ELR (cell line): ENCODE results near the gene OLFML2B.

ENCODE experiments used
- DNase-seq: peaks from one replicate; pipeline ENCODE4 v3.0.0-alpha.2; 2015; ENCODE audit warnings: low read depth

The OLFML2B gene

DNA sequence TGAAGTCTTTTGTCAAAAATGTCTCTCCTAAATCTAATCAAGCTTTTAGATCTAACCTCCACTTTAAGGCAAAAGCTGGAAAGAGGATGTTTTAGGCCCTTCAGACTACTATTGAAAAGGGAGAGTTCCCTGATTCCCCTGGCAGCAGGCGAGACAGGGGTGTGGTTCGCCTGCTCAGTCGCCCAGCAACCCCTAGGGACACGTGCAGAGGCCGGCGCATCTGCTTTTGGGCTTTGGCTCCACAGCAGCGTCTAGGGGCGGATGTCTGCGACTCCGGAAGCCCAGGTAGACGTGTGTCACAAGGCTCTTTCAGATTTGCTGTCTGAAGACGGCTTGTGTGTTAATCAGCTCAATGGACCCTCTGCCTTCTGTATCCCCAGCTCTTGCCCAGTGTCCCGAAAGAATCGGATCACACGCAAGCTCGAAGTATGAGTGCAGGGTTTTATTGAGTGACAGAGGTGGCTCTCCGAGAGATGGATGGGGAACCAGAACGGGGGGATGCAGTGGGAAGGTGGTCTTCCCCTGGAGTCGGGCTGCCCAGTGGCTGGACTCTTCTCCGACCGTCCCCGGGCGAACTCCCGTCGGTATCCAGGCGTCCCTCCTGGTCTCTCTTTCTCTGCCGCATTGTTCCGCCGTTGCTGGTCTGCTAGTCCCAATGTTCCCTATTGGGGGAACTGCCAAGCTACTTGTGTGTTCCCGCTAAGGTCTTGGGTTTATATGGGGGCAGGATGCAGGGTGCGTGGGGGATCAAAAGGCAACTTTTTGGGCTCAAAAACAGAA, 45.5 kb downstream of the OLFML2B start:
- no peak for DNase-seq

DNA sequence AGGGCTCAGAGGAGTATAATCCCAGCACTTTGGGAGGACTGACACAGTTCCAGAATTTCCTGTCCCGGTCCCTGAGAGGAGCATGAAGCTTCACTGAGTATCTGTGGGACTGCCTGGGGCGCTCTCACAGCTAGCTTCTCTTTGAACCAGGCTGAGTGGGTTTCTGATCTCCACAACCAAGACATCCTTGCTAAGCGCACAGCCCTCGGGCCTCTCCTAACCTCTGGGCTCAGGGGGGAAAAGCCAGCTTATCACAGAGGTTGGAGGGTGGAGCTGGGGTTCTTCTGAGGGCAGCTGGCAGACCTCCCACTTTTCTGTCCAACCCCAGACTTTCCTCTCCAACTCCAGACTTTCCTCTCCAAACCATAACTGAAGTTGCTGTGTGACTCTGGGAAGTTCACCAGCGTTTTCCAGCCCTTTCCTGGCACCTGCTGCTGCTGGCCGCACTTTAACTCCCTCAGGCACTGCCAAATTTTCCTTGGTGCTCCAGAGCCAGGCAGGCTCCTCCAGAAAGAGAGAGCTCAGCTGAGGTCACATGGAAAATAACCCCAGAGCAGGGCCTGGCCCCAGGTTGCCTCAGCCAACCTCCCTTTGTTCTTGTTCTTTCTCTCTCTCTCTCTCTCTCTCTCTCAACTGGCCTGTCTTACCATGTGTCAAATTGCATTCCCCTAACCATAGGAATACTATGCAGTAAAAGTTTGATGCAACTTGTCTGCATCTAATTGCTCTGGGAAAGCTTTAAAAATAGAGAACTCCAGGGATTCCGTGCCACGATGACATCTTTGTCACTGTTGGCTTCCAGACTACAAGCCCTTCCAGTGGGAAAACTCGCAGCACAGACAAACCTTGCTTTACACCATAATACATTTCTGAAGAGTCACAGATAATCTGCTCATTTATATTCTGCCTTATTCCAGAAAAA, 49.5 kb downstream of the OLFML2B start:
- no peak for DNase-seq

DNA sequence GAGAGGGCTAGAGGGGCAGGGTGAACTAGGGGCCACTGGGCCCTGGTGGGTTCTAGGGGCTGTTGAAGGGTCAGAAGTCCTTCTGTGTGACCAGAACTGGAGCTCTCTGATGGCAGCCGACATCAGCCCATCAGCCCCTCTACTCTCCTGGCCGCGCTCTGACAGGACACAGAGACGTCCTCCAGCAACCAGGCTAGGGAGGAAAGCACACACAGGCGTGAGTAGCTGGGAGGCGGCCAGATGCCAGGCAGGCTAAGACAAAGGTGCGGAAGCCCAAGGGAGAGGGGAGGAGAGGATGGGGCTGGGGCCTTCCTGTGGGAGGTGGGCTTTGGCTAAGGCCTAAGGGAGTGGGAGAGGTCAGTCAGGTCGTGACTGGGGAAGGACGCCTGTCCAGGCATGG, 50.8 kb downstream of the OLFML2B start:
- no peak for DNase-seq

DNA sequence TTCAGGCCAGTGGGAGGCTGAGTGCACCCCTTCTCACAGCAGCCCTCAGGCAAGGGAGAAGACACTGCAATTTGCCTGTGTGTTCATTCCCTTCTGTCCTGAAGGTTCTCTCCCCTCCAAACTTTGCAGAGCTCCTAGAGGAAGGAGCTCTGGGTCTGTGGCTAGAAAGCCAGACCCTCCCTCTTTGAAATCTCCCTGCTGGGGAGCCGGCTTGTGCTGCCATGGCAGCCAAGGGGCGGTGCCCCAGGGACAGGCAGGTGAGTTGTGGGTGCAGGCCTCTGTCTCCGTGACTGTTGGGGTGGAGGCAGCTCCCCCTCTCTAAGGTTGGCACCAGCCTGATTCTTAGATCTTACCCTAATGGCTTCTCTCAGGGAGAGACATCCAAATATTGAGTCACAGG, 53.0 kb downstream of the OLFML2B start:
- DNase-seq = no peak

DNA sequence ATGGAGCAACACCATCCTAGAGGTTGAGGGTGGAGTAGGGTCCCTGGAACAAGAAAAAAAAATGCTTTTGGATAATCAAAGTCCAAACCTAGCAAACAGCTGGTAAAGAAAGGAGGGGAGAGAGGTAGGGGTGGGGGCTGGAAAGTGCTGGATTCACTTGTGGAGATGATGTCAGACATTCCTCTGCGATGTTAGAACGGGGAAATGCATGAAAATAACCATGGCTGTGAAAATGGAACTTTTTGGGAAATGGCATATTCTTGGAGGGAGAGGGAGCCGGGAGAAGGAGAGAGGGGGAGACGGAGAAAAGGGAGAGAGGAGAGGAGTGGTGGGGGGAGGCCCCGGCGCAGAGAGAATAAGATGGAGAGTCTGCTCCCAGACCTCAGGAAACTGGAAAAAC, 53.6 kb downstream of the OLFML2B start:
- DNase-seq = no peak

- DNase-seq = no peak
Observed at GRCh38 chr1:161966067-161966466, 57.6 kb downstream of the OLFML2B start.

DNA sequence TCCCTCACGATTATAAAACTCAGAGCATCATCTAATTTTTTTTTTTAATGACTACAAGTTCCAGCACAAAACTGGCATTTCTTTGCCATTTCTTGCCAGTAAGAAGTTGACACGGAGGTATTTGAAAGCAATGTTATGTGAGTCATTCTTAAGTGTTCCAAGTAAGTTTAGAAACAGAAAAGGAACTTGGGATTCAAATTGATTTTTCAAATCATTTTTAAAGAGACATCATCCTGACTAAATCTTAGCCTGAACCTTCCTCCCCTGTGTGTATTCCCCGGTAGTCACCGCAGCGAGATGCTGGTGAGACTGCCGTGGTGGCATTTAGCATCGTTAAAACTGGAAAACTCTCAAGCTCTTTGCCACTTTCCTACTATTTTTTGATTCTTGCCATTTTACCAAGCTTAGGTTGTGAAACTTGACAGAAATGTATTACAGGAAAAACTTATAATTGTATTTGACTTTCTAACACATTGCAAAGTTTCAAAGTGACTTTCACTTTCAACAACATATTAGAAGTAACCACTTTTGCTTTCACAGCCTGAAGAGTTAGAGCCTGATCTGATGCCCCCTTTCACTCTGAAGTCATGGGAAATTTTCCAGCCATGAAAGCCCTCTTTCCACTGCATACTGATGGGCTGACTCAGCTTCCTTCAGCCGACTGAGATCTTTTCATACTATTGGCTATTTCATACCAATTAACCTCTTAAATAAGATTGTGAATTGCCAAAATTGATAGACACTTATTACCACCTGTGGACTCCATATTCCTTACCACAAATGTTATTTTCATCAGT, 61.4 kb downstream of the OLFML2B start:
- DNase-seq = peak; percentile 94

- peak; percentile 75 for DNase-seq
Observed at GRCh38 chr1:161958425-161958824, 65.2 kb downstream of the OLFML2B start.

GRCh38 chr1:161956930-161957329, 66.7 kb downstream of the OLFML2B start:
- no peak for DNase-seq

- DNase-seq = peak; percentile 56
Observed at GRCh38 chr1:161956097-161956496, 67.6 kb downstream of the OLFML2B start.

DNA sequence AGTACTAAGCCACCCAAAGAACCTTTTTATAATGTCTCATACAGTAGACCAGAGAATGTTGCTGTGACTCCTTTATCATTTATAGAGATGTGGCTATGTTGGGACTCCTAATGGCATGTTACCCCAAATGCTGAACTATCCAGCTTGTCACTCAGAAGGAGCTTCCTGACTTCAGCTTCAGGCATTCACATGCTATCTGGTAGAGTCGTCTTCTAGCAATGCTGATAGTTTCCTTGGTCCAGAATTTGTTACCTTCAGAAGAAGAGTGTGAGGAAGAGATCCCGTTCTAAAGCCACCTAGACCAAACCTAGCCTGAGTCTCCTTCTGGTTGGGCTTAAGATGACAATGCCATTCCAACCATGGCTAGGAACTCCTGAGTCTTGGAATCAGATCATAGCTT, 68.1 kb downstream of the OLFML2B start:
- DNase-seq = no peak

- DNase-seq = no peak
Observed at GRCh38 chr1:161954466-161954865, 69.2 kb downstream of the OLFML2B start.

GRCh38 chr1:161954050-161954449, 69.6 kb downstream of the OLFML2B start:
- no peak for DNase-seq

- DNase-seq = no peak
Observed at GRCh38 chr1:161953256-161953920, 70.3 kb downstream of the OLFML2B start.

- no peak for DNase-seq
Observed at GRCh38 chr1:161952607-161953172, 71.0 kb downstream of the OLFML2B start.

DNA sequence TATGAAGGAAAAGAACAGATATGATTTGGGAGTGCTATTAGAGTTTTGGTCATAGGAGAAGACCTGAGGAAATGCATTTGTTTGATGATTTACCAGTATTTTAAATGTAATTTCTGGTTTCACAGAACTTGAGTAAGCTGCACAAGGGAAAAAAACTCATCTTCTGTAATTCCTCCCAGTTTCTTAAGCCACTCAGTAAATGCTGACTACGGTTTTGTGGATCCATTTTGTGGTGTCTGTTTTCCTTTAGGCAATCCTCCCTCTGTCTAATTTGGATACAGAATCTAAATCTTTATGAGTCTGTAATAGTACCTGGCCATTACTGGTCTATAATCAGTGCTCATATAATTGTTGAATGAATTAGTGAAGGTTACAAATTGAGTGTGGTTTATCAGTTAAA, 72.0 kb downstream of the OLFML2B start:
- DNase-seq = no peak

GRCh38 chr1:161950377-161950776, 73.3 kb downstream of the OLFML2B start:
- DNase-seq = no peak

GRCh38 chr1:161949548-161949947, 74.1 kb downstream of the OLFML2B start:
- no peak for DNase-seq

DNA sequence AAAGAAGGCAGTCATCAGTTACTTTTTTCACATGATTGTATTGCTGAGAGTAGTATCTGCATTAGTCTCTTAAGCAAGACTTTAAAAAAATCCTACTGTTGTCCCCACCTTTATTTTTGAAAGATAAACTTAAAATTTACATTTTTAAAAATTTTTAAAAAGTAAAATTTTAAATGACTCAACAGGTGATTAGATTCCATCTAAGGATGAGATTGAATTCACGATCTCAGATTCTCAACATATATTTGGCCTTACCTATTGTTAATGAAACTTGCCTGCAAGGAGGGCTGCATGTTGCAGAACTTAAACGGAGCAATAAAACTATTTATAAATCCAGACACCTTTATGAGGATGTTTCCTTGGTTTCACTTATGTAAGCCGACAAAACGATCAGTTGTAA, 75.2 kb downstream of the OLFML2B start:
- DNase-seq = no peak

DNA sequence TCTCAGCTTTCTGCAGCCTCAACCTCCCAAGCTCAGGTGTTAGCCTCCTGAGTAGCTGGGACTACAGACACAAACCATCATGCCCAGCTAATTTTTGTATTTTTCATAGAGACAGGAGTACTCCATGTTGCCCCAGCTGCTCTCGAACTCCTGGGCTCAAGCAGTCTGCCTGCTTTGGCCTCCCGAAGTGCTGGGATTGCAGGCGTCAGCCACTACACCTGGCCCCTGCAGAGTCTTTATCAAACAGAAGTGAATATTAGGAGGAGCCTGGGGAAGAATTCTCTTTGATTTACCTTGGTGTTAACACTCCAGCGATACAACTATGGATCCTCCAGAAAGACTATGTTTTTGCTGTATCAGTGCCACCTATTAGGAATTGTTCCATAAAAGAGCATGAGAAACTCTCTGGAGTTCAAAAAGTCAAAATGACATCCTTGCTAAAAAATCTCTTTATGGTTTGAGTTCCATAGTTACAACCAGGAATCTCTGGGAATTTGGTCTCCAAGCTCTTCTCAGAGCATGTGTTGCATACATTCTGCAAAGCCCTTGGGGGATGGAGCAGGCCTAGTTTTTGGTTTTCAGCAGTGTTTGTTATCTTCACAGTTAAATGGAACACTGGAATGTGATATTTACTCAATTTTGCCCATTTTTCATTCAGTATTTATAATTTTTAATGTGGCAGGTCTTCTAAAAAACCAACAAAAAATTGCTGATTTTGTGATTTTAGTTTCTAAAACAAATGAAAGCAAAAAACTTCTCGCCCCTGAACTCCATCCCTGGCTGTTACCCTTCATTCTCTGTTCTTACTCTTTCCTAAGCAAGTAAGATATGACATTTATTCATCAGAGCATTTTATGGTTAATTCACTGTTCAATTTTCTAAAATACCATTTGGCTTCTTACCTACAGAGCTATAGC, 77.3 kb downstream of the OLFML2B start:
- no peak for DNase-seq
